Caco-2 (cell line): ENCODE results near the gene ASB10. TPM values are rescaled to one million over a fixed set of nuclear protein-coding genes. Genes with fewer than 3 reads are reported as not detected.

ENCODE experiments used
- BruUV-seq: library from RNA; stranded (reverse); fragments of 400-500 nt; replicated peaks from 2 replicates; lab custom pipeline; 2021; lab: Mats Ljungman, UMichigan
- CTCF ChIA-PET: fragments of 300-600 bp; sonication (Branson Sonifier 250); formaldehyde crosslinking; loops from one replicate; lab custom pipeline; 2022; ENCODE audit warnings: antibody characterized with exemption; lab: Charles Lee
- POLR2A ChIA-PET: fragments of 300-600 bp; sonication (Branson Sonifier 250); formaldehyde crosslinking; loops from one replicate; lab custom pipeline; 2022; ENCODE audit warnings: antibody characterized with exemption; lab: Charles Lee
- DNase-seq, 2 experiments: peaks; one replicate each; pipeline versions ENCODE4 v3.0.0 to v3.0.0-alpha.2; 2020 to 2022
- H3K27me3 ChIP-seq: replicated peaks from 2 replicates; pipeline ENCODE4 v1.6.0; 2011; ENCODE audit warnings: low read length; ENCODE audit not compliant: control insufficient read depth, insufficient read depth
- H3K36me3 ChIP-seq: 2 replicates; pipeline ENCODE4 v1.5.1; 2011; ENCODE audit warnings: low read length; ENCODE audit not compliant: control insufficient read depth, insufficient read depth
- H3K4me1 ChIP-seq: fragments of 250-450 bp; sonication (Bioruptor Pico); 2 replicates; pipeline ENCODE4 v1.5.1; 2020; ENCODE audit warnings: mild to moderate bottlenecking
- H3K4me3 ChIP-seq: 2 replicates; pipeline ENCODE4 v1.5.1; 2011; ENCODE audit warnings: low read depth, mild to moderate bottlenecking, control low read depth, low read length
- H3K9me3 ChIP-seq: fragments of 250-450 bp; sonication (Bioruptor Pico); 2 replicates; pipeline ENCODE4 v1.5.1; 2020; ENCODE audit warnings: mild to moderate bottlenecking, moderate library complexity
- H3K27ac Mint-ChIP-seq: one replicate; pipeline ENCODE4 v1.8.0; 2022; ENCODE audit warnings: mixed read lengths; ENCODE audit not compliant: unreplicated experiment
- H3K27me3 Mint-ChIP-seq: one replicate; pipeline ENCODE4 v1.8.0; 2022; ENCODE audit warnings: mixed read lengths; ENCODE audit not compliant: insufficient read depth, unreplicated experiment
- H3K36me3 Mint-ChIP-seq: one replicate; pipeline ENCODE4 v1.8.0; 2022; ENCODE audit warnings: mild to moderate bottlenecking, mixed read lengths; ENCODE audit not compliant: insufficient read depth, unreplicated experiment
- H3K4me1 Mint-ChIP-seq: one replicate; pipeline ENCODE4 v1.8.0; 2022; ENCODE audit warnings: low read depth, mixed read lengths; ENCODE audit not compliant: unreplicated experiment
- H3K4me3 Mint-ChIP-seq: one replicate; pipeline ENCODE4 v1.8.0; 2022; ENCODE audit warnings: mild to moderate bottlenecking, moderate library complexity, mixed read lengths; ENCODE audit not compliant: unreplicated experiment
- H3K9me3 Mint-ChIP-seq: one replicate; pipeline ENCODE4 v1.8.0; 2022; ENCODE audit warnings: mixed read lengths; ENCODE audit not compliant: unreplicated experiment
- CTCF ChIP-seq, 2 experiments: fragments of 200-600 bp in 1 of 2; IDR thresholded peaks; 1 replicate in 1 of 2; 2 replicates in 1 of 2; pipeline versions ENCODE4 v1.5.1 to v1.8.0; 2011 to 2022; ENCODE audit warnings: antibody characterized with exemption in 1 of 2, control low read depth in 1 of 2, inconsistent platforms in 1 of 2, low read depth in 1 of 2, low read length in 1 of 2, mild to moderate bottlenecking in 1 of 2, moderate library complexity in 1 of 2; ENCODE audit not compliant: insufficient read depth in 1 of 2, severe bottlenecking in 1 of 2, unreplicated experiment in 1 of 2
- intact Hi-C: fragments of 100-400 bp; cut with micrococcal nuclease; formaldehyde crosslinking; loops from one replicate; pipeline ENCODE4 v1.10.0; 2022; ENCODE audit not compliant: unreplicated experiment
- total RNA-seq: library from RNA; stranded (reverse); gene quantifications from 2 replicates; pipeline ENCODE4 v1.2.3, GENCODE V29; 2022

Gene ASB10
- total RNA-seq, 1 experiment from 2014 or later = not detected

- no peak overlapping the region for H3K4me3 Mint-ChIP-seq
- no peaks in the 10 kb centered on the region for H3K36me3 Mint-ChIP-seq
- DNase-seq = peak in 1 of 2 experiments; percentile 20
- intact Hi-C loops = no loop called here
- no peaks in the 10 kb centered on the region for H3K4me1 ChIP-seq
- H3K27ac Mint-ChIP-seq = no peak overlapping the region
- BruUV-seq = no TSS peak
- H3K4me1 Mint-ChIP-seq = no peaks in the 10 kb centered on the region
- H3K36me3 ChIP-seq = no peaks in the 10 kb centered on the region
- H3K9me3 Mint-ChIP-seq = no peaks in the 10 kb centered on the region
- ChIA-PET CTCF (interaction anchor here (0.9 kb wide), 1 partner anchor 9 kb away, joined by 8 read pairs; no protein-coding TSS in a partner anchor), POLR2A (no interaction called here)
- H3K27me3 Mint-ChIP-seq = peaks cover 21% of the 10 kb centered on the region
- no peak for TF ChIP-seq CTCF (IDR thresholded peaks at IDR 0.05; ENCODE audit: insufficient read depth in 1 of 2, low read depth in 1 of 2, low read length in 1 of 2, severe bottlenecking in 1 of 2, unreplicated experiment in 1 of 2)
- no peak overlapping the region for H3K4me3 ChIP-seq
- H3K27me3 ChIP-seq = no peaks in the 10 kb centered on the region
- H3K9me3 ChIP-seq = no peaks in the 10 kb centered on the region
Observed at GRCh38 chr7:151175047-151175792, 11.8 kb downstream of the ASB10 start.

GRCh38 chr7:151174246-151175046, 12.6 kb downstream of the ASB10 start:
- Histone ChIP-seq H3K27me3 (no peaks in the 10 kb centered on the region), H3K9me3 (no peaks in the 10 kb centered on the region), H3K36me3 (no peaks in the 10 kb centered on the region), H3K4me1 (no peaks in the 10 kb centered on the region), H3K4me3 (no peak overlapping the region)
- peaks cover 26% of the 10 kb centered on the region for H3K27me3 Mint-ChIP-seq
- no peaks in the 10 kb centered on the region for H3K36me3 Mint-ChIP-seq
- POLR2A ChIA-PET = no interaction called here
- DNase-seq = peak in 1 of 2 experiments; percentile 36
- H3K9me3 Mint-ChIP-seq = no peaks in the 10 kb centered on the region
- no peak overlapping the region for H3K27ac Mint-ChIP-seq
- no peaks in the 10 kb centered on the region for H3K4me1 Mint-ChIP-seq
- TF ChIP-seq CTCF (IDR thresholded peaks at IDR 0.05; ENCODE audit: insufficient read depth in 1 of 2, low read depth in 1 of 2, low read length in 1 of 2, severe bottlenecking in 1 of 2, unreplicated experiment in 1 of 2) = no peak
- no peak overlapping the region for H3K4me3 Mint-ChIP-seq
- no TSS peak for BruUV-seq
- CTCF ChIA-PET = interaction anchor here (0.6 kb wide), 1 partner anchor 65 kb away, joined by 5 read pairs; no protein-coding TSS in a partner anchor
- intact Hi-C loops = no loop called here
